H1 (cell line): ENCODE measurements around the gene MAD2L1BP. TPM values are rescaled to one million over a fixed set of nuclear protein-coding genes. Genes with fewer than 3 reads are reported as not detected.

Experiments used
- CTCF ChIA-PET: fragments of 300-600 bp; sonication (Branson Sonifier 250); formaldehyde crosslinking; loops from one replicate; lab custom pipeline; 2021; ENCODE audit not compliant: partially characterized antibody; lab: Charles Lee
- POLR2A ChIA-PET: fragments of 300-600 bp; sonication (Branson Sonifier 250); formaldehyde crosslinking; loops from one replicate; lab custom pipeline; 2021; ENCODE audit warnings: inconsistent platforms; ENCODE audit not compliant: partially characterized antibody; lab: Charles Lee
- DNase-seq, 2 experiments: peaks; one replicate each; pipeline versions ENCODE4 v3.0.0 to v3.0.0-alpha.2; 2010 to 2022; ENCODE audit warnings: low spot score in 2 of 2, low read depth in 1 of 2, mixed read lengths in 1 of 2
- FAIRE-seq: peaks from 2 replicates; lab custom pipeline; 2011; peaks lifted over from hg19 to GRCh38; lab: Jason Lieb, UNC
- H2AFZ ChIP-seq: 2 replicates; pipeline ENCODE4 v1.8.1; 2012; ENCODE audit warnings: low read length, inconsistent platforms
- H2AK5ac ChIP-seq: 2 replicates; pipeline ENCODE4 v1.6.1; 2013; ENCODE audit warnings: low read depth, low read length
- H2BK120ac ChIP-seq: replicated peaks from 2 replicates; pipeline ENCODE3; 2013; ENCODE audit warnings: low read depth, low read length, inconsistent platforms
- H2BK12ac ChIP-seq: 2 replicates; pipeline ENCODE4 v1.6.1; 2013; ENCODE audit warnings: low read depth, low read length
- H2BK15ac ChIP-seq: 2 replicates; pipeline ENCODE4 v1.6.1; 2013; ENCODE audit warnings: low read length
- H2BK20ac ChIP-seq: 2 replicates; pipeline ENCODE4 v1.6.1; 2013; ENCODE audit warnings: low read length
- H2BK5ac ChIP-seq: 2 replicates; pipeline ENCODE4 v1.6.1; 2013; ENCODE audit warnings: low read depth, low read length
- H3K14ac ChIP-seq: 2 replicates; pipeline ENCODE4 v1.6.1; 2013; ENCODE audit warnings: inconsistent platforms; ENCODE audit not compliant: insufficient read length
- H3K18ac ChIP-seq: 2 replicates; pipeline ENCODE4 v1.6.1; 2013; ENCODE audit warnings: low read length; ENCODE audit errors: extremely low read depth
- H3K23ac ChIP-seq: 2 replicates; pipeline ENCODE4 v1.6.1; 2013; ENCODE audit warnings: inconsistent platforms; ENCODE audit not compliant: insufficient read length
- H3K23me2 ChIP-seq: 2 replicates; pipeline ENCODE4 v1.6.1; 2013; ENCODE audit warnings: low read depth, low read length
- H3K27ac ChIP-seq: 2 replicates; pipeline ENCODE4 v1.6.1; 2011; ENCODE audit warnings: low read depth, low read length, inconsistent platforms
- H3K27me3 ChIP-seq, 4 experiments: replicated peaks in 1 of 4; 1 replicate in 1 of 4; 2 replicates in 3 of 4; pipeline versions ENCODE4 v1.6.1 to v1.8.1; 2011 to 2013; ENCODE audit warnings: low read length in 3 of 4, mild to moderate bottlenecking in 3 of 4, inconsistent platforms in 2 of 4, mixed read lengths in 2 of 4, moderate library complexity in 1 of 4; ENCODE audit not compliant: control insufficient read depth in 3 of 4, insufficient read depth in 3 of 4; ENCODE audit errors: extremely low read depth in 1 of 4
- H3K36me3 ChIP-seq, 4 experiments: 2 replicates each; pipeline versions ENCODE4 v1.6.1 to v1.8.1; 2011 to 2013; ENCODE audit warnings: mild to moderate bottlenecking in 4 of 4, low read length in 3 of 4, moderate library complexity in 2 of 4, control low read depth in 1 of 4, inconsistent platforms in 1 of 4; ENCODE audit not compliant: insufficient read depth in 4 of 4, control insufficient read depth in 2 of 4
- H3K4ac ChIP-seq: replicated peaks from 2 replicates; pipeline ENCODE3; 2013; ENCODE audit warnings: low read length, low read depth, mixed read lengths, inconsistent platforms; ENCODE audit not compliant: insufficient read length
- H3K4me1 ChIP-seq, 4 experiments: replicated peaks in 1 of 4; 1 replicate in 1 of 4; 2 replicates in 3 of 4; pipeline versions ENCODE4 v1.6.1 to v1.8.1; 2011 to 2013; ENCODE audit warnings: low read length in 3 of 4, inconsistent platforms in 2 of 4, mixed read lengths in 1 of 4; ENCODE audit not compliant: insufficient read depth in 4 of 4, control insufficient read depth in 3 of 4
- H3K4me2 ChIP-seq, 2 experiments: 2 replicates each; pipeline versions ENCODE4 v1.6.1 to v1.8.1; 2011 to 2013; ENCODE audit warnings: low read depth in 2 of 2, low read length in 2 of 2, control low read depth in 1 of 2, inconsistent platforms in 1 of 2, mild to moderate bottlenecking in 1 of 2; ENCODE audit not compliant: insufficient read depth in 1 of 2
- H3K4me3 ChIP-seq, 4 experiments: fragments of 200-600, 300-600 bp in 1 of 4; sonication (generic), shearing (Covaris generic), sonication (Bioruptor Twin) in 1 of 4; 2 replicates each; pipeline versions ENCODE4 v1.5.1 to v1.8.1; 2011 to 2016; ENCODE audit warnings: low read length in 4 of 4, low read depth in 3 of 4, control low read depth in 2 of 4, inconsistent platforms in 2 of 4, mild to moderate bottlenecking in 2 of 4, mixed read lengths in 1 of 4, moderate library complexity in 1 of 4; ENCODE audit not compliant: insufficient read depth in 2 of 4; ENCODE audit errors: extremely low read depth in 1 of 4
- H3K56ac ChIP-seq: replicated peaks from 2 replicates; pipeline ENCODE3; 2013; ENCODE audit warnings: low read depth, mild to moderate bottlenecking, mixed read lengths, low read length, inconsistent platforms; ENCODE audit not compliant: insufficient read length
- H3K79me1 ChIP-seq: 2 replicates; pipeline ENCODE4 v1.6.1; 2013; ENCODE audit warnings: low read depth, low read length, control low read depth
- H3K79me2 ChIP-seq, 2 experiments: 2 replicates each; pipeline versions ENCODE4 v1.6.1 to v1.8.1; 2012 to 2013; ENCODE audit warnings: low read length in 2 of 2, mild to moderate bottlenecking in 2 of 2, inconsistent platforms in 1 of 2; ENCODE audit not compliant: insufficient read depth in 2 of 2, control insufficient read depth in 1 of 2
- H3K9ac ChIP-seq, 4 experiments: replicated peaks in 1 of 4; 1 replicate in 1 of 4; 2 replicates in 3 of 4; pipeline versions ENCODE4 v1.6.1 to v1.8.1; 2011 to 2013; ENCODE audit warnings: low read depth in 3 of 4, low read length in 3 of 4, control low read depth in 2 of 4, mild to moderate bottlenecking in 2 of 4, moderate library complexity in 2 of 4, inconsistent platforms in 1 of 4; ENCODE audit errors: extremely low read depth in 1 of 4
- H3K9me3 ChIP-seq, 2 experiments: 2 replicates each; pipeline versions ENCODE4 v1.6.1 to v1.8.1; 2012 to 2013; ENCODE audit warnings: mild to moderate bottlenecking in 2 of 2, moderate library complexity in 2 of 2, control low read depth in 1 of 2, inconsistent platforms in 1 of 2, low read depth in 1 of 2, low read length in 1 of 2, mixed read lengths in 1 of 2; ENCODE audit not compliant: insufficient read depth in 2 of 2
- H4K20me1 ChIP-seq, 2 experiments: replicated peaks in 1 of 2; 2 replicates each; pipeline versions ENCODE3 to v1.8.1; 2011 to 2013; ENCODE audit warnings: inconsistent platforms in 2 of 2, low read length in 2 of 2, mild to moderate bottlenecking in 1 of 2; ENCODE audit not compliant: insufficient read depth in 2 of 2, control insufficient read depth in 1 of 2
- H4K5ac ChIP-seq: 2 replicates; pipeline ENCODE4 v1.6.1; 2013; ENCODE audit warnings: low read length, low read depth, mixed read lengths, inconsistent platforms; ENCODE audit not compliant: insufficient read length
- H4K8ac ChIP-seq: 2 replicates; pipeline ENCODE4 v1.8.0; 2013; ENCODE audit warnings: mild to moderate bottlenecking, moderate library complexity, low read length, inconsistent platforms; ENCODE audit not compliant: insufficient read depth; ENCODE audit errors: extremely low read depth
- H4K91ac ChIP-seq: replicated peaks from 2 replicates; pipeline ENCODE3; 2013; ENCODE audit warnings: low read length, mixed read lengths, inconsistent platforms; ENCODE audit not compliant: insufficient read length
- WGBS, 2 experiments: shearing (Covaris generic) in 1 of 2; methylation state at CpG; one replicate each; pipeline versions ENCODE4 v1.1.6 to v1.1.7; 2013 to 2015; ENCODE audit warnings: low lambda C conversion rate in 2 of 2, mixed read lengths in 2 of 2, inconsistent platforms in 1 of 2, low coverage in 1 of 2, missing lambda C conversion rate in 1 of 2; ENCODE audit not compliant: insufficient replicate concordance in 2 of 2, insufficient coverage in 1 of 2, insufficient read length in 1 of 2; ENCODE audit errors: extremely low coverage in 1 of 2, missing lambda C conversion rate in 1 of 2; 5-methylcytosine and 5-hydroxymethylcytosine counted together
- polyA plus RNA-seq, 7 experiments: library from polyadenylated mRNA; depleted of rRNA in 3 of 7; stranded (reverse) in 5 of 7; unstranded in 2 of 7; fragments of >200 nt in 5 of 7; fragments of 200-250 nt in 2 of 7; gene quantifications; 1 replicate in 5 of 7; 2 replicates in 1 of 7; 4 replicates in 1 of 7; pipeline versions ENCODE4 v1.2.1 to v1.2.3, GENCODE V29; 2011 to 2013; ENCODE audit warnings: missing spikeins in 2 of 7, mixed read lengths in 2 of 7
- total RNA-seq: library from RNA; stranded (reverse); fragmentation: NEBNext Ultra II Directional; extraction: Animal tissue kit (Norgen Biotek cat#: 25700); gene quantifications from 2 replicates; pipeline ENCODE4 v1.2.1, GENCODE V29; 2021

The MAD2L1BP gene
- total and polyA plus RNA-seq, 2 of the 8 experiments (the other 6 are each of a cell fraction or from before 2014, with no cell fraction given), result 35.5 to 70.0 TPM

GRCh38 chr6:43658161-43658560 is 22.5 kb downstream of the MAD2L1BP start:
- CTCF ChIA-PET, result interaction anchor here (0.9 to 3.2 kb wide), 4 partner anchors 8 to 427 kb away, joined by 3 to 20 read pairs (median 4); no protein-coding TSS in a partner anchor
- 95% methylated on average over 6 of the region's 9 CpGs; no CpG with 5 or more reads in 1 of the 2 experiments for WGBS, 2 experiments
- H3K23me2 ChIP-seq, result no peaks in the 10 kb centered on the region

More at GRCh38 chr6:43658161-43658560, 22.5 kb downstream of the MAD2L1BP start:
- no peak overlapping the region for H4K8ac ChIP-seq
- H3K18ac ChIP-seq, result no peak overlapping the region
- no peak overlapping the region for H2BK12ac ChIP-seq
- H3K56ac ChIP-seq, result no peak overlapping the region
- H4K20me1 ChIP-seq, result no peaks in the 10 kb centered on the region
- no peaks in the 10 kb centered on the region for H3K79me1 ChIP-seq
- no peak overlapping the region for H2BK15ac ChIP-seq
- H3K4ac ChIP-seq, result no peak overlapping the region
- POLR2A ChIA-PET, result interaction anchor here (0.7 to 2.5 kb wide), 2 partner anchors 11 to 28 kb away, joined by 3 to 9 read pairs; partner anchors contain the start of gene GTPBP2
- no peak for FAIRE-seq
- no peak overlapping the region for H2BK5ac ChIP-seq
- H4K91ac ChIP-seq, result no peak overlapping the region
- no peaks in the 10 kb centered on the region for H3K36me3 ChIP-seq
- no peaks in the 10 kb centered on the region for H3K79me2 ChIP-seq
- peaks cover 0 to 4% (median 1%) of the 10 kb centered on the region in 4 experiments; a peak in 2 of 7 replicates for H3K4me1 ChIP-seq
- H3K27ac ChIP-seq, result no peak overlapping the region
- H3K9me3 ChIP-seq, result peaks cover 0 to 2% of the 10 kb centered on the region in 2 experiments; a peak in 1 of 4 replicates
- no peak overlapping the region for H2AK5ac ChIP-seq
- no peak overlapping the region for H2AFZ ChIP-seq
- H3K4me3 ChIP-seq, result no peak overlapping the region
- H2BK20ac ChIP-seq, result no peak overlapping the region
- no peak overlapping the region for H2BK120ac ChIP-seq
- H3K27me3 ChIP-seq, result no peaks in the 10 kb centered on the region
- H3K14ac ChIP-seq, result no peak overlapping the region
- DNase-seq, result no peak
- H4K5ac ChIP-seq, result no peak overlapping the region
- no peak overlapping the region for H3K4me2 ChIP-seq
- H3K23ac ChIP-seq, result no peak overlapping the region
- no peak overlapping the region for H3K9ac ChIP-seq
